HPDE6-E6E7 (cell line): Measurements from ENCODE around the gene SCNM1.

Experiments
- DNase-seq: peaks from one replicate; pipeline ENCODE4 v3.0.0; 2011; ENCODE audit warnings: missing footprints; ENCODE audit errors: extremely low spot score

Gene SCNM1, protein sequence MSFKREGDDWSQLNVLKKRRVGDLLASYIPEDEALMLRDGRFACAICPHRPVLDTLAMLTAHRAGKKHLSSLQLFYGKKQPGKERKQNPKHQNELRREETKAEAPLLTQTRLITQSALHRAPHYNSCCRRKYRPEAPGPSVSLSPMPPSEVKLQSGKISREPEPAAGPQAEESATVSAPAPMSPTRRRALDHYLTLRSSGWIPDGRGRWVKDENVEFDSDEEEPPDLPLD

DNA sequence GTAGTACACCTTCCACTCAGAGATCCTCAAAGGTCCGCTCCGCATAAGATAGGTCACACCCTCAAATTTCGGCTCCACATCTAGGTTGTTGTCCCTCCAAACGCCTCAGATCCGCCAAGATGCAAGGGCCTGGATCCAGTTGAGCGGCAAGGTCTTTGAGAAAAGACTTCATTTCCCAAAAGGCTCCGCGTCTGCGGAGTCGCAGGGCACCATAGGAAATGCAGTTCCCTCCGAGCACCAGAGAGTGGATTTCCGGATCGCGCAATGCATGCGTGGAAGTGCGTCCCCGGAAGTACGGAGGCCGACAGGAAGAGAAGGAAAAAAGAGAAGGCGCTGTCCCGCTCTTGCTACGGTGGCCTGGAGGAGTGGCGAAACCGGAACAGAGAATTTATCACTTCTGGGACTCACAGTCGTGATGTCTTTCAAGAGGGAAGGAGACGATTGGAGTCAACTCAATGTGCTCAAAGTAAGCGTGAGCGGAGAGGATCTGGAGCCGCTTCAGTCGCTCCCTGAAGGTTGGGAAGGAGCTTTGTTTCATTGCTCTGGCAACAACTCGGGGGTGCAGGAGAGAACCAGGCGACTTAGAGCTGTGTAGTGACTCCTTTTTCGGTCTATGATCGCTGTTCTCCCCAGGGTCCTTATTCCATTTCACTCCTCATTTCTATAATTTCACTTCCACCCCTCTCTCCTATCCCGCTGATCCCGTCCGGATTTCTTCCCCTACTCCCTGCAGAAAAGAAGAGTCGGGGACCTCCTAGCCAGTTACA lies at the start of gene SCNM1, which contains the start of gene LYSMD1:
TSS of gene SCNM1 (plus strand) at position 407 of the 767 bp plus-strand sequence. CDS start at position 416, 9 bp downstream.
TSS of gene LYSMD1 (minus strand) at position 165 of the 767 bp plus-strand sequence. CDS start 644 bp downstream, outside the sequence.
- DNase-seq = peak; percentile 97

DNA sequence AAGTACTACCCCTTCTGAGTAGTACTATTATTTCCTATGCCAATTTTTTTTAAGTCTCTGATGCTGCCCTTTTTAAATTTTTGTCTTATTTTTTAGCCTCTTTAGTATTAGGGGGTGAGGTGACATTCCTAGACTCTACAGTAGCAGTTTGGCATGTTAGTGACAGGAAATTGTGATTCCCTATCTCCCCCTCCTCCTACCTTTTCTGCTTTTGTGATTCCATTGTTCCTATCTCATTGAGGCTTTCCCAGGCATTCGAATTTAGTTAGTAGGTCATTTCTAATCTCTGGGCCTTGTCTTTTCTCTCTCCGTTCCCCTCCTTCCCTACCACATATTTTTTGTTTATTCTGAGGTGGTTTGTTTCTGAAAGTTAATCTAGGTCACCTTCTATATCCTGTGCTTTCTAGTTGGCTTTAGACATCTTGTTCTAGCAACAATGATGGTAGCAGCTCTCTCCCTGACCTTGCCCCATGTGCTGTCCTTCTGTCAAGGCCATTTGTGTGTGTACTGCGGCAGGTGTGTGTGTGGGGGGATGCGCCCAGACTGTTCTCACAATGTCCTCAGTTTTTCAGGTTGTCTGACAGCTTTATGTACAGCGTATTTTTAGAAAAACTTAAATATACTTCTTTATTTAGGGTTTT lies 41.1 kb upstream of the SCNM1 start:
- DNase-seq = no peak

DNA sequence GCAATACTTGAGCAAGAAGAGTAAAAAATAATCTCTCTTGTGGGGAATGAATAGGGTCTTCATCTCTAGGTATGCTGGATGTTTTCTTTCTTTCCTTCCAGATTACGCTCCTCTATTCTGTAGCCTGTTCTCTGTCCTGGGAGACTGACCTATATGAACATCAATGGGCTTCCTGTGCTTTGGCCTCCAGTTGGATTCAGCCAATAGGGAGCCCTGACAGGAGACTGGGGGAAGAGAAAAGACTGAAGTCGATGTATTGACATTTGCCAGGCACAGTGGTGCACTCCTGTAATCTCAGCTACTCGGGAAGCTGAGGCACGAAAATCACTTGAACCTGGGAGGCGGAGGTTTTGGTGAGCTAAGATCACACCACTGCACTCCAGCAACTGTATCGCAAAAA lies 37.1 kb upstream of the SCNM1 start:
- DNase-seq = no peak

DNA sequence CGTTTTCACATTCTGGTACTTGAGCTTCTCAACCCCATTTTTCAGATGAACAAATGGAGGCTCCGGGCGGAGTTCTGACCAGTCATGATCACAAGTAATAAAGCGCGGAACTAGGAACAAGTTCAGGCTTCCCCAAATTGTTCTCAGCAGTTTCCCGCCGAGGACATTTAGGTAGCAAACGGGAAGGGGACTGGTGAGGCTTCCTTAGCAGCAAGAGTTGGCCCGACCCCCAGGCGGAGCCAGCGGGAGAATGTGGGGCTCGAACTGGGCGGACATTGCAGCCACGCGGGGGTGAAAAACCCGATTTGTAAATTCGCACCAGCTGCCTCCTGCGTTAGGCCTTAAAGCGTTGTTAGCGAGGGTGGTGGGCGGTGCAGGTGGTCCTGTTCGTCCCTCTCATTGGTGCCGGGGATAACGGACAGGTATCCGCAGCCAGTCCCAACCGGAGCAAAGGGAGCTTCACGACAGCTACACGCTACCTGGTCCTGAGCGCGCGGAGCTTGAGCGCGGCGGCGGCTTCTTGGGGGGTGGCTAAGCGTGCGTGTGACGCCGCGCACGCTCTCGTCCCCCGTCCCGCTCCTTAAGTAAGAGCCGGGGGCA lies 34.9 kb upstream of the SCNM1 start:
- DNase-seq = no peak

DNA sequence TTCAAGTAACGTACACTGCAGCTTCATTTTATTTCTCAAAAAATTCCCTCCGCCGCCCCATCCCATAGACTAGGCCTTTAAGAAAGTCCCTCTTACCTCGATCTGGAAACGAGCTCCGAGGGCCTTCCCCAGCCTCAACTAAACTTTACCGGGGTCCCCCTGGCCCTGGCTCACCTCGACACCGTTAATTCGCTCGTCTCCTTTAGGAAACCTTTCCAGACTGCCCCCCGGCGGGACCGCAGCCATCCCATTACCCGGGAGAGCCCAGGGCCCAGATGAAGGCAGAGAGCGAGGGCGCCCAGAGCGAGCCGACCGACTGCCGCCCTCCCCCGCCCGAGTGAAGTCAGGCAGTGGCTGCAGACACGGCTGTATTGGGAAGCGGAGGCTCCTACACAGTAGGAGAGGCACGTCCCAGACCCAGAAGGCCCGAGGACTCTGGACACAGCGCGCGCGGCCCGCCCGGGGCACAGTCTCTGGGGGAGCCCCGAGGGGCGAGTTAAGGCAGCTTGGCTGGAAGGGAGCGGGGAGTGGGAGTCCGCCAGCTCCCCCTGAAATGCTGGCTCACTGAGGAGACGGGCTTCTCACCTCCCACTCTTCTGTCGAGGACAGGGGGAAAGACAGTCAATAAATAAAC lies 34.1 kb upstream of the SCNM1 start:
- no peak for DNase-seq

DNA sequence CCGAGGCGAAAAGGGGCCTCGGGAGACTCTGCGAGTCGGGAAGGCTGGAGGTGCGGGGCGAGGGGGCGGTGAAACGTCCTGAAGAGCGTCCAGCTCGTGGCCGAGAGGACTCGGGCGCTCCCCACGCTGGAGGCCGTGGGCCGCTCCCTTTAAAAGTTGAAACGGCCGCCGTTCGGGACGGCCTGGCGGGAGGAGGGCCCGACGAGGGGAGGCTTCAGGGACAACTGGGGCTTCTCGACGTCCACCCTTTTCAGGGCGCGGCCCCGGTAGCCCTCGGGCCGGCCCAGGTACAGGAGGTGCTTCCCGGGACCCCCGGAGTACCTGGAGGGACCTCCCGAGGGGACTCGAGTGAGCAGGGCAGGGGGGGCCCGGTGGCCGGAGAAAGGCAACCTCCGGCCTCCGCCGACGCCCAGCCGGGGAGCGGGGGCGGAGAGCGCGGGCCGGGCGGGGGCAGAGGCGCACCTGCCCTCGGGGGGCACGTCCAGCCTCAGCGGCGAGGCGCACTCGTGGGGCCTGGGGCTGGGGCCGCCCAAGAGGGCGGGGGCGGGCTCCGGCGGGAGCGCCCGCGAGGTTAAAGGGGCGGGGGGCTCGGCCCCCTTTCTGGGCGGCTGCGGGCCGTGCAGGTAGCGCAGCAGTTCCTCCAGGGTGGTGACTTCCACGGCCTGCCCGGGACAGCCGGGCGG lies 33.5 kb upstream of the SCNM1 start:
- no peak for DNase-seq

DNA sequence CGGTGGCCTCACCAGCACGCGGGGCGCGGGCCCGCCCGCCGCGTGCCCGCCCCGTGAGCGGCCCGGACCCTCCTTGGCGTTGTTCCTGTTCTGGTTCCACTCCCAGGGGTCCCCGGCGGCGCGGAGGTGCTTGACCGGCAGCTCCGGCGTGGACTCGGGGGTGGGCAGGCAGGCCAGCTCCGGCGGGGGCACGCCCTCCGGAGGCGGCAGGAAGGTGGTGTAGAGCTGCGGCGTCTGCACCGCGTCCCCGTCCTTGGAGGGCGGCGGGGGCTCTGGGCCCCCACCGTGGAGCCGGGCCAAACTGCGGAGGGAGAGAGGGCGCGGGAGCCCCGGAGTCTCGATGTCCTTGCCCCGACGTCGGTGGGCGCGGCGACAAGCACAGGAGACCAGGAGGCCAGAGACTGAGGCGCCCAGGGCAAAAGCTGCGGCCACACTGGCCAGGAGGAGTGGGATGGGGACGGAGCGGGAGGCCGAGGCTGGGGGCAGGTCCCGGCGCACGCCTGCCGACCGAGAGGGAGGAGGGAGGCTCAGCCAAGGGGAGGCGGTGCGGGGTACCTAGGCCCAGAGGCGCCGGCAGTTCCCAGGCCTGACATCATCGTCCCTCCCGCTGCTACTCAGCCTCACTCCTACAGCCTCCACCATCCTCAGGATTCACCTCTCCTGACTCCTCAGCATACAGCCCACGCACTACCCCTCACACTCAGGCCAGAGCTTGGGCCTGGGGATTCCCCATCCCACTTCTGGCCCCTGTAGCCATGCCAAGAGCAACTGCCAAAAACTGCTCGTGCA lies 32.7 kb upstream of the SCNM1 start:
- no peak for DNase-seq

DNA sequence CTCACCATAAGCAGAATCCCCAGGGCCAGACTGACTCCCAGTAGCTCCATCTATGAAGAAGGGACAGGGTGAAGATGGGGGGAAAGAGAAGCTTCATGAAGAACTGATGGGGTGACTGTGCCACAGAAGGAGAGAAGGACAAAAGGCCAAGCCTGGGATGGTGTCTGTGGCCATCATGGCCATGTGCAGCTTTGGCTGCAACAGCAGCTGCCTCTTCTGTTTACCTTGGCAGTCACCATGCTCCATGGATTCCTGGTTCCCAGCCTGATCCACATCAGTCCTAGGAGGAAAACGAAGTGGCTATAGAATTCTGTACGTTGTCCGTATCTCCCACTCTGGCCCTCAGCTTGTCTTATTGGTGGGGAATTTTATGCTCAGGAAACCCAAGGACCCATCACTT lies 31.5 kb upstream of the SCNM1 start:
- DNase-seq = no peak

DNA sequence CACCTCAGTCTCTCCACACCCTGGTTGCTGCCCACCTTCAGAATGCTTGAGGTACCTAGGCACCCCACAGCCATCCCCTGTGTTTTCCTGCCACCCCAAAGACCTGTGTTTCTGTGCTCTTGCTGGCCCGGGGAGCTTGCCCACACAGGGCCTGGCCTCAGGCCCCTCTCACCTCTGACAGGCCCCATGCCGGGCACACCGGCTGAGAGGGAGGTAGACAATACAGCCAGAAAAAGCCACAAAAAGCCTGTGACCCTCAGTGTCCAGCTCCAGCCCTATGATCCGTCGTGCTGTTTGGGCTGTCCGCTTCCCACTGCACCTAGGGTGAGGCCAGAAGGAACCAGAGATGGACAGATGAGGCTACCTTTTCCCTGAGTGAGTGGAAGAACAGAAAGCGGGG lies 31.0 kb upstream of the SCNM1 start:
- DNase-seq = no peak

DNA sequence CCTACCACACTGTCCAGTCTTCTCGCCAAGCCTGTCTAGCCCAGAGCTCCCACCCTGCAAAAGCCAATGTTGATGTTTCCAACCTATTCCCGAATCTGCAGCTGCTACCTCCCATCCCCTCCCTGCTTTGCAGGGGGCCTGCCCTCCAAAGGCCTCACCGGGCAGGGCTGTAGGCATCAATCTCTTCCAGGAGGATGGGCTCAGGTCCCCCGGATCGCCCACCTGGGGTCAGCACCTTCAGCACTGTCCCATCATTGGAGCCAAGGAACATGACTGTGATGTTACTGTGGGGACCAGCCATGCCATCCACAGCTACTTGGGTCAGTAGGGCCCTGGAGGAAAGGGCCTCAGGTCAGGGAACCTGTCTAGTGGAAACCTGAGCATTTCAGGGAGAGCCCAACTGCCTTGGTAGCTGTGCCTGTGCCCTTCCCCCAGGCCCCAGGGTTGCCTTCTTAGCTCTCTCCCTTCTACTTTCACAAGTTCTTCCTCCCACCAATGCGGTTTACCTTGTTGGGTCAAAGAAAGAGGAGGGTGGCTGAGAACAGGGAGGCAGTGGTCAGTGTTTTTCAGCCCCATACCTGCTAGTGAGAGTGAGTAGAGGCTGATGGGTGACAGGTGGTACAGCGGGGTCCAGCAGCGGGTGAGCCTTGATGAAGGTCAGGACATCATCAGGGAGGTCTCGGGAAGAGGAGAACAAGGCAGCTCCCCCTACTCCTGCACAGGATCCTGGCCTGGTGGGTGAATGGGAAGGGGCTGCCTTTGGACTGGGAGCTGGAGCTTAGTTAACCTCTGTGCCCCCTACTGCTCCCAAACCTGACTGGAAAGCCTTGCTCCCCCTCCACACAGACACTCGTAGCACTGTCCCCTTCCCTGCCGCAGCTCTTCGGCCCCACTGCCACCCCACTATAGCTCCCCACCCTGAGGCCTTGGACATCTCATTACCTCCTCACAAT lies 30.2 kb upstream of the SCNM1 start:
- DNase-seq = no peak

DNA sequence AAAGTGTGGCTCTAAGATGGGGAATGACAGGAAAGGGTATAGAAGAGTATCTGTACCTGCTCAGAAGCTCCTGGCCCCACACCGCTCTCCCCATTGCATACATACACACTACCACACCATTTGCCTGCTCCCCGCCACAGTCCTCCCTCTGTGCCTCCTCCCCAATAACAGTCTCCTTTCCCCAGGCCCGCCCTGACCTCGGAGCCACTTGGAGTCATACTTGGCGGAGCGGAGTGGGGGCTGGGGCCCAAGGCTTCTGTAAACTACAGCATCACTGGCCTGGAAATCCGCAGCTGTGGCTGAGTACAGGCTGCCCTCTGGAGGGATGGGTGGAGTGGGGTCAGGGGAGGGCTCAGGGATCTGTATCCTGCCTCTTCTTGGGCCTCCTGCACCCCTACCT lies 28.2 kb upstream of the SCNM1 start:
- no peak for DNase-seq

DNA sequence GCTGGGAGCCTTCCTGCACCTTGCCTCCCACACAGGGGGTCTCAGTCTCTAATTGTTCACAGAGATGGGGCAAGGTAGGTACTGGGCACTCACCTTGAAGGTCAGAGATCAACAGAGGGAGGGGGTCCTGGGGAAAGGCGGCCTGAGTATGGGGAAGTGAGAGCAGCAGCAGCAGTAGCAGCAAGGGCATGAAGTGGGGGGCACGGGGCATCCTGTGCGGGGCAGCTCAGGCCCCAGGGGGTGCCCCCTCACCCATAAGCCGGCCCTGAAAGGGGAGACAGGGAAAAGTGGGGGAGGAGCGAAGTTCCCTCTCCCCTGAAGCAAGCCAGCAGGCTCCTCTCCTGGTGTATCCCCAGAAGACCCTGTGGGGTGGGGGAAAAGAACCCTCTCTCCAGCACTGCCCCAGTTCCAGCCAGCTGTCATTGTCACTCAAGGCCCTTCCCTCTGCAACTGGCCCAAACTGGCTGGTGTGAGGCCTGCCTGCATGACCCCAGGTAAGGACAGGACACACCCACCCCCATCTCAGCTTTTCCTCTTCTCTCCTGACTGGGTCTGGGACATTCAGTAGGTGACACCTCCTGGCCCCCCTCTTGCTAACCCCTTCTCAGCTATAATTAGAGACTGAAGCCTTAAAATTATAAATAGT lies 23.4 kb upstream of the SCNM1 start:
- no peak for DNase-seq

DNA sequence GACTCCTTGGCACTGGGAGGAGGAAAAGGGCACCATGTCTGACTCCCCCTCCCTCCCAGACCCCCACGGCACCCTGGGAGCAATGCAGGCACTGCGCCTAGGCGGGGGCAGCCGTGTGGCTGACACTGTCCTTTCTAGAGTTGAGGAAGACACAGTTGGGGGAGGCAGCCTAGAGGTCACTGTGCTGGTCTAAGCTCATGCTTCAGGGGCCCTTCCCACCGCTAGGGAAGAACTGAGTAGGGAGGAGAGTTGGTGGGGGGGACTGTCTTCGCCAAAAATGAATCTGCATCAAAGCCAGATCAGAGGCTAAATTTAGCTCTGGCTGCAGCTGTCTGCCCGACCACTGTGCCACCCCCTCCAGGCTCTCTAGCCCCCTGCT lies 22.9 kb upstream of the SCNM1 start:
- no peak for DNase-seq

DNA sequence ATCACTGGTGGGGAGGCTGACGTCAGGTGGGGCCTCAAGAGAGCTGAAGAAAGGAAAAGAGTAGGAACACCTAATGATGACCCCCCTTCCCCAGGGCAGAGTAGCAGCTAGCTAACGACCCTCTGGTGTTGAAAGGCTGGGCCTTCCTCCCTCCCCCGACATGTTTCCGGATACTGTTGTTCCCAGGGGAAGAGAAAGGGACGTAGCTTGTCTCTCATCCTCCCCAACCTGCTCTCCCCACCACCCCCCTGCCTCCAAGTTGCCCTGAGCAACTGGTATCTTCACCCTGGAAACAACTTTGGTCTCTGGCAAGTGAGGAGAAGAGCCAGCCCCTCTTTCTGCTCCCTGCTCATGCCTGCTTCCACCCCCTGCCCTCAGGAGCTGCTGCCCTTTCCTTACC lies 22.0 kb upstream of the SCNM1 start:
- DNase-seq = no peak

DNA sequence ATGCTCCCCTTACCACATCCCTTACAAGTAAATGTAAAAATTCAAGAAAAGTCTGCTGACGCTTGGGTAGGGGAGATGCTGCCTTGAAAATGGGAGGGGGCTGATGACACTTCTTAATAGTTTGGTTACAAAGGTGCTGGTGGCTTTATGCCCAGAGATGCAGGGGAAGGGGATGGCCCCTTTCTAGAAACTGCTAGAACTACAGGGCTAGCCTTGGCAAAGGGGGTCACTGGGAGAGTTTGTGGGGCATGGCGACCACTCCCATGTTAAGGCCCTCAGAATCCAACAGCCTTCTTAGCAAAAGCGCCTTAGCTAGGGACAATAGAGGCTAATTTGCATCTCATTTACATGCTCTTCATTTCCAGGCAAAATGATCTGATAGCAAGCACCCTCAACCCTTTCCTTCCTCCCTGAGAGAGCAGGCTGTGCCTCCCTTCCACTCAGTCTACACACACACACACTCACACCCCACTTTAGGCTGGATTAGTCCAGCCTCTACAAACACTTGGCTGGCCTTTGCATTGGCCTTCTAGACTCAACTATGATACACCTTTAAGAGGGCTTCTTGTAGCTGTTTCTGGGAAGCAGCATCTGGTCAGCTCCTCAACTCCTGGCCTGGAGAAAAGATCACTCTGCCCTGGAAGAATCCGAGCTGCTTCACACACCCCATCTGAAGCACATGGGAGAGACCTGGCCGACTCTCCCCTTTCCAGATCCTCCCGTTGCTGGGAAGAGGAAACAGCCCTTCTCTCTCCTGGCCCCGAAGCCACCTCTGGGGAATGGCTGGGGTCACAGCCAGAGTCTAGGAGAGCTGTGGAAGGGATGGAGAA lies 21.3 kb upstream of the SCNM1 start:
- no peak for DNase-seq

DNA sequence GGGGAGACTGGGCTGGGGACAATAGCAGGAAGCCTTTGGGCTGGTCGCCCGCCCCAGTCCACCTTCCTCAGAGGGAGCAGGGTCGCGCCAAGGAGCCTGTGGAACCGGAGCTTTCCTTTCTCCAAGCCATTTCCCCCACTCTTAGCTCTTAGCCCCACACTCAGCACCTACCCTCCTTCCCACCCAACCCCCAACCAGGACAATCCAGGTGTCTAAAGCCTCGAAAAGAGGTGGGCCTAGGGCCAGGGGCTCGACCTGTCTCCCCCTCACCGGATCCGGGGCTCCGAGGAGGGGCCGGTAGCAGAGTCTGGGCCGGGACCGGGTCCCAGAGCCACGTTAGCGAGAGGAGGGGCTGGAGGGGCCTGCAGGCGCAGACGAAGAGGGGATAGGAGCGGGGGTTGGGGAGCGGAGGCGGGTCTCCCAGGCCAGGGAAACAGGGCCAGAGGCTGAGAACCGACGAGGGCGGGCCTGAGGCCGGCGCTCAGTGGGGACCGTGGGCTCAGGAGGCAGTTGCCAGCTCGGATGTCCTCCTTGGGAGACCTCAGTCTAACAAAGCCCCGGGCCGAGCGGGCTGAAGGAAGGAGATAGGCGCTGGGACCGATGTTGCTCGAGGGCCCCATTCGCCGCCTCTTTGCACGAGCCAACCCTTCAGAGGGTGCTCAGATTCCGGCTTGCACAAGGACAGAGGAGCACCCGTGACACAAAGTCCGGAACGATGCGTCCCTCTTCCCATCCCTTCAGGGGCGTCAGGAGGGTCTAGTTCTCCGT lies 20.5 kb upstream of the SCNM1 start:
- DNase-seq = no peak

DNA sequence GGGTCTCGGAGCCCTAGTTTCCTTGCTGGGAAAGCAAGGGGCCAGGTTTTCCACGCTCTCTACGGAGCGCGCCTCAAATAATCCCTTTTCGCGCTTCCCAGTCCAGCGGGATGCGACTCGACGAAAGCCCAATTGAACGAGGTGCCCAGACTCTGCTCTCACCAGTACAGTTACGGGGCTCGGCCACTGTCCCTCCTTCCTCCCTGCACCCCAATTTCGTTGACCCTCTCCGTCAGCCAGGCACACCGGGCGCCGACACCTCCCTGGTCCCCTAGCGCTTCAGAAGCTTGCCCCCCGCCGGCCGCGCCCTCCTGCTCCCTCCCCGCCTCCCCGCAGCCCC lies 19.9 kb upstream of the SCNM1 start:
- DNase-seq = no peak
